ENCODE data around the gene SLC39A11.

- TF ChIP-seq CTCF (IDR thresholded peaks at IDR 0.05; ENCODE audit: low read depth, low read length) (no peak), EZH2phosphoT487 (IDR thresholded peaks at IDR 0.05; ENCODE audit: low read depth) (no peak)
Observed at GRCh38 chr17:73031472-73031871, 61.0 kb downstream of the SLC39A11 start.

Data from OCI-LY3 (cell line).